ENCODE measurements around the gene MAPKBP1. TPM values are rescaled to one million over a fixed set of nuclear protein-coding genes. Genes with fewer than 3 reads are reported as not detected.

Gene MAPKBP1
- total RNA-seq, 1 experiment from 2014 or later: 14.5 TPM

GRCh38 chr15:41876689-41877088 lies 102.4 kb downstream of the MAPKBP1 start:
- H3K27me3 ChIP-seq: no peaks in the 10 kb centered on the region; the same call in 1 of the 2 replicates
- H3K9me3 ChIP-seq (replicated peaks): no peaks in the 10 kb centered on the region
- no peaks in the 10 kb centered on the region for H3K36me3 ChIP-seq

More at GRCh38 chr15:41876689-41877088, 102.4 kb downstream of the MAPKBP1 start:
- peaks cover 6% of the 10 kb centered on the region; the same call in 1 of the 2 replicates for H3K4me1 ChIP-seq
- no peak overlapping the region for H3K27ac ChIP-seq
- H3K4me3 ChIP-seq: no peak overlapping the region
- DNase-seq: no peak

Other genes starting within 250 kb of the MAPKBP1 start
- gene RPAP1, start 230.2 kb upstream of the MAPKBP1 start, total RNA-seq (2014; rRNA removed; shearing (Covaris generic)): 19.5 and 24.0 TPM in 2 replicates
- 23.2 and 24.4 TPM in 2 replicates for gene TYRO3, start 215.3 kb upstream of the MAPKBP1 start, total RNA-seq (2014; rRNA removed; shearing (Covaris generic))
- gene MGA, start 114.1 kb upstream of the MAPKBP1 start, total RNA-seq (2014; rRNA removed; shearing (Covaris generic)): 75.6 and 83.6 TPM in 2 replicates
- 7.0 and 7.5 TPM in 2 replicates for gene JMJD7, start 53.6 kb downstream of the MAPKBP1 start, total RNA-seq (2014; rRNA removed; shearing (Covaris generic))
- gene PLA2G4B, start 64.4 kb downstream of the MAPKBP1 start, total RNA-seq (2014; rRNA removed; shearing (Covaris generic)): 3.0 and 7.2 TPM in 2 replicates
- 0.38 and 0.55 TPM in 2 replicates for gene SPTBN5, start 119.6 kb downstream of the MAPKBP1 start, total RNA-seq (2014; rRNA removed; shearing (Covaris generic))
- 20.8 TPM in 2 replicates for gene EHD4, start 198.1 kb downstream of the MAPKBP1 start, total RNA-seq (2014; rRNA removed; shearing (Covaris generic))
- not detected in 2 replicates for gene PLA2G4E, start 246.6 kb downstream of the MAPKBP1 start, total RNA-seq (2014; rRNA removed; shearing (Covaris generic))

All from SJCRH30 (cell line).